Left kidney (tissue), 2 donors: ENCODE data around the gene POGLUT2. TPM values are rescaled to one million over a fixed set of nuclear protein-coding genes. Genes with fewer than 3 reads are reported as not detected.

Experiments
- DNase-seq: peaks from one replicate; pipeline ENCODE4 v3.0.0-alpha.2; 2013
- polyA plus RNA-seq: library from polyadenylated mRNA; unstranded; fragments of 120-200 nt; gene quantifications from one replicate; pipeline ENCODE4 v1.2.1, GENCODE V29; 2013; ENCODE audit not compliant: insufficient read length

Gene POGLUT2
- polyA plus RNA-seq, 1 donor: 48.2 TPM

- DNase-seq: no peak
Observed at GRCh38 chr13:102771298-102772041, 27.3 kb downstream of the POGLUT2 start.

- no peak for DNase-seq
Observed at GRCh38 chr13:102770435-102770834, 28.3 kb downstream of the POGLUT2 start.

GRCh38 chr13:102769679-102770078 is 29.1 kb downstream of the POGLUT2 start:
- DNase-seq: no peak

- DNase-seq: no peak
Observed at GRCh38 chr13:102768909-102769308, 29.9 kb downstream of the POGLUT2 start.

- DNase-seq: no peak
Observed at GRCh38 chr13:102763741-102764140, 35.0 kb downstream of the POGLUT2 start.

GRCh38 chr13:102761071-102761470 is 37.7 kb downstream of the POGLUT2 start:
- DNase-seq: no peak

- DNase-seq: no peak
Observed at GRCh38 chr13:102758842-102759241, 39.9 kb downstream of the POGLUT2 start.

- DNase-seq: no peak
Observed at GRCh38 chr13:102757006-102757405, 41.8 kb downstream of the POGLUT2 start.

- DNase-seq: no peak
Observed at GRCh38 chr13:102751886-102752285, 46.9 kb downstream of the POGLUT2 start.

GRCh38 chr13:102742506-102742905 is 56.3 kb downstream of the POGLUT2 start:
- DNase-seq: no peak

- no peak for DNase-seq
Observed at GRCh38 chr13:102742101-102742500, 56.7 kb downstream of the POGLUT2 start.

Other genes with a start within 250 kb of the POGLUT2 start
- 71.7 TPM for gene TPP2, start 202.0 kb downstream of the POGLUT2 start, polyA plus RNA-seq
- not detected for gene METTL21C, start 103.9 kb downstream of the POGLUT2 start, polyA plus RNA-seq
- gene TEX30, start 25.2 kb downstream of the POGLUT2 start, polyA plus RNA-seq: 33.9 TPM
- 78.5 TPM for gene BIVM, start 143 bp upstream of the POGLUT2 start, polyA plus RNA-seq
- gene ERCC5, start 47.1 kb upstream of the POGLUT2 start, polyA plus RNA-seq: 82.1 TPM